ENCODE measurements around the gene ZNF672.

- TF ChIP-seq MEF2A (IDR thresholded peaks at IDR 0.05; ENCODE audit: borderline replicate concordance, low read depth) = no peak
- no peak for TF ChIP-seq PBX3 (IDR thresholded peaks at IDR 0.05)
- no peak for TF ChIP-seq USF1 (IDR thresholded peaks at IDR 0.05; ENCODE audit: borderline replicate concordance, low read depth)
- TF ChIP-seq ELF1 (IDR thresholded peaks at IDR 0.05) = no peak
- no peak for TF ChIP-seq CTCF (IDR thresholded peaks at IDR 0.05)
- TF ChIP-seq FOXM1 (IDR thresholded peaks at IDR 0.05; ENCODE audit: low read depth) = no peak
- no peak for TF ChIP-seq ZBTB33 (IDR thresholded peaks at IDR 0.05; ENCODE audit: borderline replicate concordance, low read depth)
- TF ChIP-seq EZH2phosphoT487 (IDR thresholded peaks at IDR 0.05; ENCODE audit: borderline replicate concordance, low read depth) = no peak
- no peak for TF ChIP-seq POLR2AphosphoS5 (IDR thresholded peaks at IDR 0.05; ENCODE audit: low read depth, low read length)
- TF ChIP-seq EP300 (IDR thresholded peaks at IDR 0.05; ENCODE audit: borderline replicate concordance in 1 of 2, low read depth in 1 of 2, low read length in 1 of 2) = no peak
- no peak for TF ChIP-seq SMC3 (IDR thresholded peaks at IDR 0.05; ENCODE audit: low read depth, low read length)
- no peak for TF ChIP-seq CHD2 (IDR thresholded peaks at IDR 0.05; ENCODE audit: low read length, partially characterized antibody)
Observed at GRCh38 chr1:248820041-248820585, 17.9 kb upstream of the ZNF672 start.

Measured in SK-N-SH (cell line).